Keratinocyte (primary cell): ENCODE results near the gene ACADM.

Experiments used
- CTCF ChIP-seq, 3 experiments: IDR thresholded peaks in 1 of 3; conservative IDR thresholded peaks in 1 of 3; optimal IDR thresholded peaks in 1 of 3; 2 replicates in 2 of 3; 3 replicates in 1 of 3; pipeline versions ENCODE3 to v1.5.1; 2011; ENCODE audit warnings: low read length in 3 of 3, mild to moderate bottlenecking in 3 of 3, moderate library complexity in 2 of 3, control low read depth in 1 of 3, inconsistent platforms in 1 of 3; ENCODE audit not compliant: insufficient read depth in 2 of 3; ENCODE audit errors: extremely low read depth in 1 of 3
- EZH2 ChIP-seq: IDR thresholded peaks from one replicate; pipeline ENCODE4 v1.6.1; 2012; ENCODE audit warnings: inconsistent platforms, mild to moderate bottlenecking, low read length, moderate library complexity

DNA sequence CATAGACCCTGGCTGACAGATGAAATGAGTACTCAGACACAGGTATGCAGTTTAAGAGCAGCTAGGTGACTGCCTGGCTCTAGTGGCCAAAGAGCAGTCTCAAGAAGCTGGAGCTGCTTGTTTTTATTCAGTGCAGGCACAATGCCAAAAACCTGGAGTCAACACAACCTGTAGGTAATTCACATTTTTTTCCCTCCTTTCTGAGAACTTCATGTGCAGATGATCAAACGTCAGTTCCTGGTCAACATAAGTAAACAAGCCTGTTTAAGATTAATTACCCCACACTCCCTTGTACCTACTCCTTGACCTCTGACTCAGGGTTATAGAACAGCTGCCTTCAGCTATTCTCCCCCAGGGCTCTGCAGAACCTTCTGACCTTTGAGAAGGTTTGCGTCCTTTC, 17.3 kb upstream of the ACADM start:
- TF ChIP-seq CTCF (optimal IDR thresholded peaks at IDR 0.05 in 1 of 3, IDR thresholded peaks at IDR 0.05 in 1 of 3, conservative IDR thresholded peaks at IDR 0.05 in 1 of 3; ENCODE audit: extremely low read depth in 1 of 3, insufficient read depth in 2 of 3, low read length in 3 of 3) (no peak), EZH2 (no peak)
